ENCODE data around the gene PLTP. TPM values are rescaled to one million over a fixed set of nuclear protein-coding genes. Genes with fewer than 3 reads are reported as not detected.

The PLTP gene, protein sequence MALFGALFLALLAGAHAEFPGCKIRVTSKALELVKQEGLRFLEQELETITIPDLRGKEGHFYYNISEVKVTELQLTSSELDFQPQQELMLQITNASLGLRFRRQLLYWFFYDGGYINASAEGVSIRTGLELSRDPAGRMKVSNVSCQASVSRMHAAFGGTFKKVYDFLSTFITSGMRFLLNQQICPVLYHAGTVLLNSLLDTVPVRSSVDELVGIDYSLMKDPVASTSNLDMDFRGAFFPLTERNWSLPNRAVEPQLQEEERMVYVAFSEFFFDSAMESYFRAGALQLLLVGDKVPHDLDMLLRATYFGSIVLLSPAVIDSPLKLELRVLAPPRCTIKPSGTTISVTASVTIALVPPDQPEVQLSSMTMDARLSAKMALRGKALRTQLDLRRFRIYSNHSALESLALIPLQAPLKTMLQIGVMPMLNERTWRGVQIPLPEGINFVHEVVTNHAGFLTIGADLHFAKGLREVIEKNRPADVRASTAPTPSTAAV
- polyA plus RNA-seq (5.3 and 7.0 TPM in 2 replicates), polyA minus RNA-seq (4.2 and 6.1 TPM in 2 replicates)

DNA sequence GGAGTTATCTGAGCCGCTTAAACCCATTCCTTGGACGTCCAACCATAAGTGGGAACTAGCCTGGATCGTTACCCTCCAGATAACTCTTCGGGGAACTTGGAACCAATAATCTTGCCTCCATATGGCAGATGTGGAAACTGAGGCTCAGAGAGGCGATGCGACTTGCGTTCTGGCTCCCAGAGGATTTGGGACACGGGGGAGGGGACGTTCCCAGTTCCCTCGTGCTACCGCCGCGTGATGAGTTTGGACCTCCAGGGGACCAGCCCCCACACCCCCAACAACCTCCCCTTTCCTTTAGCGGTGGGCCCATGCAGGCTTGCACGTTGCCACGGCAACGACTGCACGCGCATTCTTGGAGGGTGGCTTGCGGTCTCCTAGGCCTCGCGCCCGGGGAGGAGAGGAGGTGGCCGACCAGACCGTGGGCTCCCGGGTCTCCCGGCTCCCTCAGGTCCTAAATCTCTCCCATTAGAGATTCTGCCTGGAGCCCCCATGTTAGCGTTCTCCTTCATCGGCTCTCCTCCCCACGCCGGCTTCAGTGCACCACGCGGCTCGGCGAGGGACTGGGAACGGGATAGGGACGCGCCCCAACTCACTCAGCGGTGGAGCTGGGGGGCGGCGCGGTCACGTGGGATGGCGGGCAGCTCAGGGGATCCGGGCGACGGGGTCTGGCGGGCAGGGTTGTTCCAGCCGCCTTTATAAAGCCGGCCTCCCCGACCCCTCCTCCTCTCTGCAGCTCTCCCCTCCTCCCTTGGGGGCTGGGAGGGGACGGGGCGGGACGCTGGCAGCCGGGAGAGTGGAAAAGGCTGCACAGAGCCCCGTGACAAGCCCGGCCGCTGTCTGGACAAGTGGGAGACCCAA lies at the start of gene PLTP:
Gene PLTP (minus strand): TSS at position 670 of the 858 bp plus-strand sequence. CDS start 703 bp downstream, outside the sequence.
- Histone ChIP-seq H3K36me3 (ENCODE audit: insufficient read depth, low read length) (no peaks in the 10 kb centered on the region), H3K9ac (ENCODE audit: low read length) (peak within 1 kb of the TSS; percentile 50), H3K27ac (ENCODE audit: low read length) (peak within 1 kb of the TSS; percentile 19), H4K20me1 (ENCODE audit: insufficient read depth) (no peaks in the 10 kb centered on the region), H2AFZ (ENCODE audit: low read depth, low read length) (peak within 1 kb of the TSS; percentile 27), H3F3A (ENCODE audit: insufficient read depth, low read length, poor library complexity, severe bottlenecking) (no peaks in the 10 kb centered on the region), H3K27me3 (ENCODE audit: insufficient read depth, low read depth, low read length) (no peaks in the 10 kb centered on the region), H3K79me2 (replicated peaks; ENCODE audit: insufficient read depth, low read length) (no peaks in the 10 kb centered on the region), H3K9me2 (ENCODE audit: insufficient read depth, low read length) (no peaks in the 10 kb centered on the region), H3K9me3 (ENCODE audit: low read length) (no peaks in the 10 kb centered on the region), H3K4me3 (ENCODE audit: low read length) (peak within 1 kb of the TSS; percentile 64), H3K4me2 (ENCODE audit: low read length) (peak within 1 kb of the TSS; percentile 51)
- TF ChIP-seq EZH2 (IDR thresholded peaks at IDR 0.05; ENCODE audit: borderline replicate concordance, insufficient read depth, low read length, poor library complexity, severe bottlenecking) = no peak
- no peak for TF ChIP-seq RAD21 (conservative IDR thresholded peaks at IDR 0.05)
- TF ChIP-seq, protein P1, sequence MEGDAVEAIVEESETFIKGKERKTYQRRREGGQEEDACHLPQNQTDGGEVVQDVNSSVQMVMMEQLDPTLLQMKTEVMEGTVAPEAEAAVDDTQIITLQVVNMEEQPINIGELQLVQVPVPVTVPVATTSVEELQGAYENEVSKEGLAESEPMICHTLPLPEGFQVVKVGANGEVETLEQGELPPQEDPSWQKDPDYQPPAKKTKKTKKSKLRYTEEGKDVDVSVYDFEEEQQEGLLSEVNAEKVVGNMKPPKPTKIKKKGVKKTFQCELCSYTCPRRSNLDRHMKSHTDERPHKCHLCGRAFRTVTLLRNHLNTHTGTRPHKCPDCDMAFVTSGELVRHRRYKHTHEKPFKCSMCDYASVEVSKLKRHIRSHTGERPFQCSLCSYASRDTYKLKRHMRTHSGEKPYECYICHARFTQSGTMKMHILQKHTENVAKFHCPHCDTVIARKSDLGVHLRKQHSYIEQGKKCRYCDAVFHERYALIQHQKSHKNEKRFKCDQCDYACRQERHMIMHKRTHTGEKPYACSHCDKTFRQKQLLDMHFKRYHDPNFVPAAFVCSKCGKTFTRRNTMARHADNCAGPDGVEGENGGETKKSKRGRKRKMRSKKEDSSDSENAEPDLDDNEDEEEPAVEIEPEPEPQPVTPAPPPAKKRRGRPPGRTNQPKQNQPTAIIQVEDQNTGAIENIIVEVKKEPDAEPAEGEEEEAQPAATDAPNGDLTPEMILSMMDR (IDR thresholded peaks at IDR 0.05; ENCODE audit: poor library complexity, severe bottlenecking) = no peak
- peak; percentile 73 for TF ChIP-seq MXI1 (conservative IDR thresholded peaks at IDR 0.05; ENCODE audit: poor library complexity, severe bottlenecking)
- TF ChIP-seq TAF1 (IDR thresholded peaks at IDR 0.05; ENCODE audit: low read depth) = no peak
- TF ChIP-seq POLR2AphosphoS5 (IDR thresholded peaks at IDR 0.05) = no peak
- TF ChIP-seq EP300 (conservative IDR thresholded peaks at IDR 0.05; ENCODE audit: poor library complexity, severe bottlenecking) = no peak
- TF ChIP-seq, protein P2, sequence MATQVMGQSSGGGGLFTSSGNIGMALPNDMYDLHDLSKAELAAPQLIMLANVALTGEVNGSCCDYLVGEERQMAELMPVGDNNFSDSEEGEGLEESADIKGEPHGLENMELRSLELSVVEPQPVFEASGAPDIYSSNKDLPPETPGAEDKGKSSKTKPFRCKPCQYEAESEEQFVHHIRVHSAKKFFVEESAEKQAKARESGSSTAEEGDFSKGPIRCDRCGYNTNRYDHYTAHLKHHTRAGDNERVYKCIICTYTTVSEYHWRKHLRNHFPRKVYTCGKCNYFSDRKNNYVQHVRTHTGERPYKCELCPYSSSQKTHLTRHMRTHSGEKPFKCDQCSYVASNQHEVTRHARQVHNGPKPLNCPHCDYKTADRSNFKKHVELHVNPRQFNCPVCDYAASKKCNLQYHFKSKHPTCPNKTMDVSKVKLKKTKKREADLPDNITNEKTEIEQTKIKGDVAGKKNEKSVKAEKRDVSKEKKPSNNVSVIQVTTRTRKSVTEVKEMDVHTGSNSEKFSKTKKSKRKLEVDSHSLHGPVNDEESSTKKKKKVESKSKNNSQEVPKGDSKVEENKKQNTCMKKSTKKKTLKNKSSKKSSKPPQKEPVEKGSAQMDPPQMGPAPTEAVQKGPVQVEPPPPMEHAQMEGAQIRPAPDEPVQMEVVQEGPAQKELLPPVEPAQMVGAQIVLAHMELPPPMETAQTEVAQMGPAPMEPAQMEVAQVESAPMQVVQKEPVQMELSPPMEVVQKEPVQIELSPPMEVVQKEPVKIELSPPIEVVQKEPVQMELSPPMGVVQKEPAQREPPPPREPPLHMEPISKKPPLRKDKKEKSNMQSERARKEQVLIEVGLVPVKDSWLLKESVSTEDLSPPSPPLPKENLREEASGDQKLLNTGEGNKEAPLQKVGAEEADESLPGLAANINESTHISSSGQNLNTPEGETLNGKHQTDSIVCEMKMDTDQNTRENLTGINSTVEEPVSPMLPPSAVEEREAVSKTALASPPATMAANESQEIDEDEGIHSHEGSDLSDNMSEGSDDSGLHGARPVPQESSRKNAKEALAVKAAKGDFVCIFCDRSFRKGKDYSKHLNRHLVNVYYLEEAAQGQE (IDR thresholded peaks at IDR 0.05; ENCODE audit: borderline replicate concordance) = no peak

DNA sequence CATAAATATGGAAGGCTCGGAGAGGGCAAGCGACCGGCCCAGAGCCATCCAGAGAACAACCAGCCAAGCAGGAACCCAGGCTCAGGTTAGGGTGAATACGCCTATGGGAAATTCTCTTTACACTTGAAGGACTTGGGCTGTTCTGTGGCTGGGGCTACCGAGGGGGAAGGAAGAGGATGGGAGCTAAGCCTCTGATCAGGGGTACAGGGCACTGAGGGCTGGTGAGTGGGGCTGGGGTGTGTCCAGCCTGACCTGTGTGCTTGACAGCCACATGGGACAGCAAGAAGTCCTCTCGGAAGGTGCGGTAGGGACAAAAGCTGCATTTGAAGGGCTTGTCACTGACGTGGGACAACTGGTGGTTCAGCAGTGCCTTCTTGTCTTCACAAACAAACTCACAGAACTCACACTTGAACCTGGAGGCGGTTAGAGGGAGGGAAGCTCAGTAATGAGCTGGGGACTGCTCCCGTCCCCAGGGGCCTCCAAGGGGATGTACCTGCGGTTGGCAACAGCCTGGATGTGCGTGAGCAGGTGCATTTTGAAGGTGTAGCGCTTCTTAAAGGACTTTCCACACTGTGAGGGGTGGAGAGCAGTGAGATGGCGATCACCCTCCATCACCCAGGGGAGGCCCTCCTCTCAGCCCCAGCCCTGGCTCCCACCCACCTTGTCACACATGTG lies 48.1 kb upstream of the PLTP start:
- H3K27ac ChIP-seq (ENCODE audit: low read length) = no peak overlapping the region
- H3K4me3 ChIP-seq (ENCODE audit: low read length) = no peak overlapping the region
- no peak overlapping the region for H3K4me2 ChIP-seq (ENCODE audit: low read length)
- no peak overlapping the region for H3K9ac ChIP-seq (ENCODE audit: low read length)
- H4K20me1 ChIP-seq (ENCODE audit: insufficient read depth) = no peaks in the 10 kb centered on the region
- H3F3A ChIP-seq (ENCODE audit: insufficient read depth, low read length, poor library complexity, severe bottlenecking) = no peaks in the 10 kb centered on the region
- no peaks in the 10 kb centered on the region for H3K9me2 ChIP-seq (ENCODE audit: insufficient read depth, low read length)
- no peak overlapping the region for H2AFZ ChIP-seq (ENCODE audit: low read depth, low read length)
- H3K9me3 ChIP-seq (ENCODE audit: low read length) = no peaks in the 10 kb centered on the region
- no peaks in the 10 kb centered on the region for H3K36me3 ChIP-seq (ENCODE audit: insufficient read depth, low read length)
- H3K79me2 ChIP-seq (replicated peaks; ENCODE audit: insufficient read depth, low read length) = no peaks in the 10 kb centered on the region
- H3K27me3 ChIP-seq (ENCODE audit: insufficient read depth, low read depth, low read length) = no peaks in the 10 kb centered on the region
- TF ChIP-seq TAF1 (IDR thresholded peaks at IDR 0.05; ENCODE audit: low read depth) (no peak), SMC3 (conservative IDR thresholded peaks at IDR 0.05; ENCODE audit: poor library complexity) (no peak), EP300 (conservative IDR thresholded peaks at IDR 0.05; ENCODE audit: poor library complexity, severe bottlenecking) (no peak), EZH2 (IDR thresholded peaks at IDR 0.05; ENCODE audit: borderline replicate concordance, insufficient read depth, low read length, poor library complexity, severe bottlenecking) (no peak), RAD21 (conservative IDR thresholded peaks at IDR 0.05) (no peak), MXI1 (conservative IDR thresholded peaks at IDR 0.05; ENCODE audit: poor library complexity, severe bottlenecking) (no peak), POLR2AphosphoS5 (IDR thresholded peaks at IDR 0.05) (no peak)
- TF ChIP-seq, protein P1 (IDR thresholded peaks at IDR 0.05; ENCODE audit: poor library complexity, severe bottlenecking) = no peak
- TF ChIP-seq, protein P2 (IDR thresholded peaks at IDR 0.05; ENCODE audit: borderline replicate concordance) = no peak

All from neural cell (in vitro differentiated cells).